Measurements from ENCODE around the gene CTSK. TPM values are rescaled to one million over a fixed set of nuclear protein-coding genes. Genes with fewer than 3 reads are reported as not detected.

CTSK gene
- total RNA-seq, 1 donor from 2014 or later, result 7.0 TPM

DNA sequence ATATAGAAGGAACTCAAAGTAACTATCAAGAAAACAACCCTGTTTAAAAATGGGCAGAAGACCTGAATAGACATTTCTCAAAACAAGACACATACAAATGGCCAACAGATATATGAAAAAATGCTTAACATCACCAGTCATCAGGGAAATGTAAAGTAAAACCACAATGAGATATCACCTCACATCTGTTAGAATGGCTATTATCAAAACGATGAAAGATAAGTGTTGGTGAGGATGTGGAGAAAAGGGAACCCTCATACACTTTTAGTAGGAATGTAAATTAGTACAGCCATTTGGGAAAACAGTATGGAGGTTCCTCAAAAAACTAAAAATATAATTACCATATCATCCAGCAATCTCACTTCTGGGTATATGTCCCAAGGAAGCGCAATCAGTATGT lies 45.5 kb downstream of the CTSK start:
- no peak for DNase-seq (ENCODE audit: low spot score)

DNA sequence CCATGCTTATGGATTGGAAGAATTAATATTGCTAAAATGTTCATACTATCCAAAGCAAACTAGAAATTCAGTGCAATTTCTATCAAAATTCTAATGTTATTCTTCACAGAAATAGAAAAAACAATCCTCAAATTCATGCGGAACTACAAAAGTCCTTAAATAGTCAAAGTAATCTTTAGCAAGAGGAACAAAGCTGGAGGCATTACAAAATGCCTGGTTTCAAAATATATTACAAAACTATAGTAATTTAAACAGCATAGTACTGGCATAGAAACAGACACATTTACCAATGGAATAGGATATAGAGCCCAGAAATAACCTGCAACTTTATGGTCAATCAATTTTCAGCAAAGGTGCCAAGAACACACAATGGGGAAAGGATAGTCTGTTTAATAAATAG lies 46.3 kb downstream of the CTSK start:
- no peak for DNase-seq (ENCODE audit: low spot score)

DNA sequence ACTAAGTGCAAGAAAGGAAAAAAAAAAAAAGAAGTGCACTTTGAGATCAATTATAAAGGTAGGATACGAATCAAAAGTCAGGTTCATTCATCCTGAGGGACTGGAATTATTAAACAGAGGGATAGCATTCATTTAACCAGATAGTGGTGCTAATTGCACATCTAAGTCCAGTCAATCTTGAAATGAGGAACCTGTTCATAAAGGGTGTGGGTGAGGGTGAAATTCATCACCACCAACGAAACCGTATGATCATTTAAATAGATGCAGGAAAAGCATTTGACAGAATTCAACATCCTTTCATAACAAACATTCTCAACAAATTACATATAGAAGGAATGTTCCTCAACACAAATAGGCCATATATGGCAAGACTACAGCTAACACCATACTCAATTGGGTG lies 48.0 kb downstream of the CTSK start:
- no peak for DNase-seq (ENCODE audit: low spot score)

DNA sequence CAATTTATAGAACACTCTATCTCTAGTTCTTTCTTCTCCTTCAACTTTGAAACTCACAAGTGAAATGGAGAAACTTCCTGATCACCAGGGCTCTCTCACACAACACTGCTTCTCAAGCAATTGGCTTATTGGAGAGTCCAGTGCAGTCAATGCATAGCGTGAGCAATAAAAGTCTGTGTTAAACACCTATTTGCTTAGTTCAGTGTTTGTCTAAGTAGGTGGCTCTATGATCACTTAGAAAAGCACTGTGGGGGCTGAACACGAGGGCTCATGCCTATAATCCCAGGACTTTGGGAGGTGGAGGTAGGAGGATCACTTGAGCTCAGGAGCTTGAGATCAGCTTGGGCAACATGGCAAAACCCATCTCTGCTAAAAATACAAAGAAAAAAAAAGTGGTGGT lies 54.6 kb downstream of the CTSK start:
- DNase-seq (ENCODE audit: low spot score), result no peak

DNA sequence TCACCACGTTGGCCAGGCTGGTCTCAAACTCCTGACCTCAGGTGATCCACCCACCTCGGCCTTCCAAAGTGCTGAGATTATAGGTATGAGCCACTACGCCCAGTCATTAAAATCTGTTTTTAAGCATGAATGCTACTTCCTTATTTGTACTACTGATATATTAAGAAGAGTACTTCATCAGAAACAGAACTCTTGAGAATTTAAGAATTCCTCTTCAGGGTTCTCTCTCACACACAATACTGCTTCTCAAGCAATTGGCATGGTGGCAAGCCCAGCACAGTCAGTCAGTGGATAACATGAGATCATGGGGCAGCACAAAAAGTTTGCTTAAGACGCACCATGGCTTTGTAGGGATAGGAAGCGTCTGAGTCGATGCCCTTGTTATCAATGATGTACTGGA lies 56.6 kb downstream of the CTSK start:
- DNase-seq (ENCODE audit: low spot score), result no peak

DNA sequence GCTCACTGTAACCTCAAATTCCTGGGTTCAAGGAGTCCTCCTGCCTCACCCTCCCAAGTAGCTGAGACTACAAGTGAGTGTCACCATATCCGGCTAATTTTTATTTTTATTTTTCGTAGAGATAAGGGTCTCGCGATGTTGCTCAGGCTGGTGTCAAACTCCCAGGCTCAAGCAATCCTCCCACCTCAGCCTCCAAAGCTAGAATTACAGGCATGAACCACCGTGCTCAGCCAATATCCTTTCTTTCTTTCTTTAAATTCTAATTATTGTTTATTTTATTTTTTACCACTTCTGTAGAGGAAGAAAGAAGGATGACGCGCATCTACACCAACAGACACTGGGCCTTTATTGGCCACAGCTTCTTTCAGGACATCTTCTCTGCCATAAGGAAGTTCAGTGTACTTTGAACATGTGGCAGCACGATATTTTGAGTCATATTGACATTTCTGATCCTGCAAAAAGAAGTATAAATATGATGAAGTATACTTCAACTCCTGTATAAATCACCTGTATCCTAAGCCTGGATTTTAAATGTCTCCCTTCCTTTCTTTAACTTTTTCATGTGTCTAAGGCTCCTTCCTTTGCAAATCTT lies 58.2 kb downstream of the CTSK start:
- DNase-seq (ENCODE audit: low spot score), result no peak

DNA sequence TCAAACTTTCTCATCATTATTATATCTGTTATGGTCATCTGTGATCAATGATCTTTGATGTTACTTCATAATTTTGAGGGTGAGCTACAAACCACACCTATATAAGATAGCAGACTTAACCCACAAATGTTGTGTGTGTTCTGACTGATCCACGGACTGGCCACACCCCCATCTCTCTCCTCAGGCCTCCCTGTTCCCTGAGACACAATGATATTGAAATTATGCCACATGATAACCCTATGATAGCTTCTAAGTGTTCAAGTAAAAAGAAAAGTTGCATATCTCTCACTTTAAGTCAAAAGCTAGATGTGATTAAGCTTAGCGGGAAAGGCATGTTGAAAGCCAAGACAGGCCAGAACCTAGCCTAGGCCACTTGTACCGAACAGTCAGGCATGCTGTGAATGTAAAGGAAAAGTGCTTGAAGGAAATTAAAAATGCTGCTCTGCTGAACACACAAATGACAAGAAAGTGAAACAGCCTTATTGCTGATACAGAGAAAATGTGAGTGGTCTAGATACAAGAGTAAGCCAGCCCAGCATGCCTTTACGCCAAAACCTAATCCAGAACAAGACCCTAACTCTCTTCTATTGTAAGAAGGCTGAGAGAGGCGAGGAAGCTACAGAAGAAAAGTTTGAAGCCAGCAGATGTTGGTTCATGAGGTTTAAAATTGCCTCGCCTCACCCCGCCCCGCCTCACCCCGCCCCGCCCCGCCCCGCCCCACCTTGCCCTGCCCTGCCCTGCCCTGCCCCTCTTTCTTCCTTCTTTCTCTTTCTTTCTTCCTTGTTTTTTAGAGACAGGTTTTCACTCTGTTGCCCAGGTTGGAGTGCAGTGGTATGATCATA lies 59.0 kb downstream of the CTSK start:
- no peak for DNase-seq (ENCODE audit: low spot score)

Other genes with a start within 250 kb of the CTSK start
- gene MCL1, start 228.7 kb downstream of the CTSK start, total RNA-seq (ENCODE audit: insufficient read depth, low replicate concordance), result 323 TPM
- gene ENSA, start 178.6 kb downstream of the CTSK start, total RNA-seq (ENCODE audit: insufficient read depth, low replicate concordance), result 73.4 TPM
- gene GOLPH3L, start 111.1 kb downstream of the CTSK start, total RNA-seq (ENCODE audit: insufficient read depth, low replicate concordance), result 18.8 TPM
- gene HORMAD1, start 87.4 kb downstream of the CTSK start, total RNA-seq (ENCODE audit: insufficient read depth, low replicate concordance), result not detected
- 64.5 TPM for gene CTSS, start 42.5 kb downstream of the CTSK start, total RNA-seq (ENCODE audit: insufficient read depth, low replicate concordance)
- 35.4 TPM for gene ARNT, start 68.3 kb upstream of the CTSK start, total RNA-seq (ENCODE audit: insufficient read depth, low replicate concordance)
- gene CTXND2, start 78.9 kb upstream of the CTSK start, total RNA-seq (ENCODE audit: insufficient read depth, low replicate concordance), result not detected
- gene SETDB1, start 118.1 kb upstream of the CTSK start, total RNA-seq (ENCODE audit: insufficient read depth, low replicate concordance), result 38.8 TPM
- 55.9 TPM for gene CERS2, start 166.6 kb upstream of the CTSK start, total RNA-seq (ENCODE audit: insufficient read depth, low replicate concordance)
- not detected for gene ANXA9, start 174.0 kb upstream of the CTSK start, total RNA-seq (ENCODE audit: insufficient read depth, low replicate concordance)
- 13.5 TPM for gene MINDY1, start 198.6 kb upstream of the CTSK start, total RNA-seq (ENCODE audit: insufficient read depth, low replicate concordance)
- gene PRUNE1, start 200.2 kb upstream of the CTSK start, total RNA-seq (ENCODE audit: insufficient read depth, low replicate concordance), result 22.6 TPM
- gene BNIPL, start 228.3 kb upstream of the CTSK start, total RNA-seq (ENCODE audit: insufficient read depth, low replicate concordance), result 13.7 TPM
- 2.4 TPM for gene C1orf56, start 239.5 kb upstream of the CTSK start, total RNA-seq (ENCODE audit: insufficient read depth, low replicate concordance)

All from umbilical cord (tissue), 2 donors.